ENCODE measurements around the gene ZNF835. TPM values are rescaled to one million over a fixed set of nuclear protein-coding genes. Genes with fewer than 3 reads are reported as not detected.

Gene ZNF835
- total and polyA plus RNA-seq, 2 experiments from 2014 or later, result 0.32 to 1.7 TPM

DNA sequence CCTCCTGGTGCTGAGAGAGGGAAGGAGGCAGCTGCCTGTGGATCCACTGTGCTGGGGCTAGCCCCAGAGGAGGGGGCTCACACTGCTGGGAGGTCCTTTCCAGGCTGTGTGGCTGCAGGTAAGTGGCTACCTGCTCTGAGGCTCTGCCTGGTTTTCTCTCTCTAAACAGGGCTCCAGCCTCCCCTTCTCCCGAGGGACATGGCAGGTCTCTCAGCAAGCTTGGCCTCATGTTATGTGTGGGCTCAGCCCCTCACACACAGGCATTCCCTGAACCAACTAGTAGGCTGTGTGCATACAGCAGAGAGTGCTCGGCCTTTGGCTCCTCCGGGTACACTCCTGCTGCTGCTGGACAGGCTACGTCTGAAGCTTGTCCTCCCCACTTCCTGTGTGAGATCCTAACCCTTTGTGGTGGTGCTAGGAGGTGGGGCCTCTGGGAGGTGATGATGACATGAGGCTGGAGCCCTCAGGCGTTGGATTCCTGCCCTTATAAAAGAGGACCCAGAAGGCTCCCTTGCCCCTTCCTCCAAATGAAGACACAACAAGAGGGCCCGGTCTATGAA, 4.2 kb downstream of the ZNF835 start:
- H3K27ac Mint-ChIP-seq, result no peak overlapping the region
- Histone ChIP-seq H3K27me3 (ENCODE audit: insufficient read depth) (no peaks in the 10 kb centered on the region), H3K36me3 (ENCODE audit: insufficient read depth) (no peaks in the 10 kb centered on the region), H3K4me3 (no peak overlapping the region), H4K20me1 (replicated peaks; ENCODE audit: insufficient read depth) (no peaks in the 10 kb centered on the region), H3K79me2 (replicated peaks; ENCODE audit: insufficient read depth) (no peaks in the 10 kb centered on the region), H3K4me1 (ENCODE audit: insufficient read depth) (no peaks in the 10 kb centered on the region), H2AFZ (no peak overlapping the region), H3K4me2 (no peak overlapping the region), H3F3A (replicated peaks; ENCODE audit: low read depth) (no peaks in the 10 kb centered on the region), H3K9me2 (ENCODE audit: insufficient read depth) (no peaks in the 10 kb centered on the region), H3K27ac (ENCODE audit: low read depth) (no peak overlapping the region)
- peaks cover 47% of the 10 kb centered on the region for H3K36me3 Mint-ChIP-seq (ENCODE audit: low read depth)
- no peaks in the 10 kb centered on the region for H3K4me1 Mint-ChIP-seq
- DNase-seq (ENCODE audit: low spot score) (no peak), ATAC-seq (no peak)
- peaks cover 14% of the 10 kb centered on the region for H3K27me3 Mint-ChIP-seq (ENCODE audit: insufficient read depth, low read depth, poor library complexity)
- no peak for TF ChIP-seq NANOG (IDR thresholded peaks at IDR 0.05; ENCODE audit: borderline replicate concordance)
- no peak for TF ChIP-seq CREB1 (CRISPR knock-in tag; IDR thresholded peaks at IDR 0.05; ENCODE audit: low read depth)
- TF ChIP-seq CTCF (conservative IDR thresholded peaks at IDR 0.05; ENCODE audit: low read depth in 2 of 2), result no peak
- TF ChIP-seq, protein P1, sequence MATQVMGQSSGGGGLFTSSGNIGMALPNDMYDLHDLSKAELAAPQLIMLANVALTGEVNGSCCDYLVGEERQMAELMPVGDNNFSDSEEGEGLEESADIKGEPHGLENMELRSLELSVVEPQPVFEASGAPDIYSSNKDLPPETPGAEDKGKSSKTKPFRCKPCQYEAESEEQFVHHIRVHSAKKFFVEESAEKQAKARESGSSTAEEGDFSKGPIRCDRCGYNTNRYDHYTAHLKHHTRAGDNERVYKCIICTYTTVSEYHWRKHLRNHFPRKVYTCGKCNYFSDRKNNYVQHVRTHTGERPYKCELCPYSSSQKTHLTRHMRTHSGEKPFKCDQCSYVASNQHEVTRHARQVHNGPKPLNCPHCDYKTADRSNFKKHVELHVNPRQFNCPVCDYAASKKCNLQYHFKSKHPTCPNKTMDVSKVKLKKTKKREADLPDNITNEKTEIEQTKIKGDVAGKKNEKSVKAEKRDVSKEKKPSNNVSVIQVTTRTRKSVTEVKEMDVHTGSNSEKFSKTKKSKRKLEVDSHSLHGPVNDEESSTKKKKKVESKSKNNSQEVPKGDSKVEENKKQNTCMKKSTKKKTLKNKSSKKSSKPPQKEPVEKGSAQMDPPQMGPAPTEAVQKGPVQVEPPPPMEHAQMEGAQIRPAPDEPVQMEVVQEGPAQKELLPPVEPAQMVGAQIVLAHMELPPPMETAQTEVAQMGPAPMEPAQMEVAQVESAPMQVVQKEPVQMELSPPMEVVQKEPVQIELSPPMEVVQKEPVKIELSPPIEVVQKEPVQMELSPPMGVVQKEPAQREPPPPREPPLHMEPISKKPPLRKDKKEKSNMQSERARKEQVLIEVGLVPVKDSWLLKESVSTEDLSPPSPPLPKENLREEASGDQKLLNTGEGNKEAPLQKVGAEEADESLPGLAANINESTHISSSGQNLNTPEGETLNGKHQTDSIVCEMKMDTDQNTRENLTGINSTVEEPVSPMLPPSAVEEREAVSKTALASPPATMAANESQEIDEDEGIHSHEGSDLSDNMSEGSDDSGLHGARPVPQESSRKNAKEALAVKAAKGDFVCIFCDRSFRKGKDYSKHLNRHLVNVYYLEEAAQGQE (IDR thresholded peaks at IDR 0.05; ENCODE audit: unreplicated experiment), result no peak
- TF ChIP-seq, protein P2, sequence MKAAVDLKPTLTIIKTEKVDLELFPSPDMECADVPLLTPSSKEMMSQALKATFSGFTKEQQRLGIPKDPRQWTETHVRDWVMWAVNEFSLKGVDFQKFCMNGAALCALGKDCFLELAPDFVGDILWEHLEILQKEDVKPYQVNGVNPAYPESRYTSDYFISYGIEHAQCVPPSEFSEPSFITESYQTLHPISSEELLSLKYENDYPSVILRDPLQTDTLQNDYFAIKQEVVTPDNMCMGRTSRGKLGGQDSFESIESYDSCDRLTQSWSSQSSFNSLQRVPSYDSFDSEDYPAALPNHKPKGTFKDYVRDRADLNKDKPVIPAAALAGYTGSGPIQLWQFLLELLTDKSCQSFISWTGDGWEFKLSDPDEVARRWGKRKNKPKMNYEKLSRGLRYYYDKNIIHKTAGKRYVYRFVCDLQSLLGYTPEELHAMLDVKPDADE (IDR thresholded peaks at IDR 0.05), result no peak
- no peak for TF ChIP-seq EZH2phosphoT487 (IDR thresholded peaks at IDR 0.05; ENCODE audit: unreplicated experiment)
- no peak for TF ChIP-seq ZNF462 (CRISPR knock-in tag; IDR thresholded peaks at IDR 0.05)
- TF ChIP-seq JUNB (IDR thresholded peaks at IDR 0.05; ENCODE audit: unreplicated experiment), result no peak
- TF ChIP-seq STAT1 (IDR thresholded peaks at IDR 0.05; ENCODE audit: unreplicated experiment), result no peak
- TF ChIP-seq POLR2AphosphoS5 (IDR thresholded peaks at IDR 0.05; ENCODE audit: low read depth), result no peak
- no peak for TF ChIP-seq ZNF114 (CRISPR knock-in tag; IDR thresholded peaks at IDR 0.05)
- TF ChIP-seq EZH2 (IDR thresholded peaks at IDR 0.05; ENCODE audit: low read depth, unreplicated experiment), result no peak
- no peak for TF ChIP-seq ZNF331 (CRISPR knock-in tag; IDR thresholded peaks at IDR 0.05; ENCODE audit: low read depth)
- no peak overlapping the region for H3K4me3 Mint-ChIP-seq
- peaks cover 88% of the 10 kb centered on the region for H3K9me3 Mint-ChIP-seq
